Loucy (cell line): ENCODE measurements around the gene COL5A1.

ENCODE experiments used
- H2AFZ ChIP-seq: fragments of 200-600 bp; sonication (generic); 2 replicates; pipeline ENCODE4 v1.6.0; 2016; ENCODE audit warnings: antibody characterized with exemption, mild to moderate bottlenecking, low read length, moderate library complexity
- H3F3A ChIP-seq: fragments of 200-600 bp; 2 replicates; pipeline ENCODE4 v1.6.0; 2016; ENCODE audit warnings: antibody characterized with exemption, low read depth, mild to moderate bottlenecking
- H3K27me3 ChIP-seq: fragments of 200-600 bp; sonication (generic); 2 replicates; pipeline ENCODE4 v1.6.1; 2014; ENCODE audit warnings: low read length, mild to moderate bottlenecking; ENCODE audit not compliant: insufficient read depth, poor library complexity, severe bottlenecking
- H3K36me3 ChIP-seq: fragments of 200-600 bp; sonication (generic); 2 replicates; pipeline ENCODE4 v1.6.1; 2016; ENCODE audit warnings: low read length; ENCODE audit not compliant: insufficient read depth
- H3K4me1 ChIP-seq: fragments of 200-600 bp; sonication (generic); 2 replicates; pipeline ENCODE4 v1.5.1; 2014; ENCODE audit warnings: low read length, mild to moderate bottlenecking; ENCODE audit not compliant: insufficient read depth, poor library complexity, severe bottlenecking
- H3K4me2 ChIP-seq: fragments of 200-600 bp; sonication (generic); 2 replicates; pipeline ENCODE4 v1.6.0; 2014; ENCODE audit warnings: antibody characterized with exemption, low read length, low read depth, mild to moderate bottlenecking; ENCODE audit not compliant: poor library complexity, severe bottlenecking
- H3K4me3 ChIP-seq: fragments of 200-600 bp; sonication (generic); 2 replicates; pipeline ENCODE4 v1.5.1; 2014; ENCODE audit warnings: low read length, mild to moderate bottlenecking, mixed read lengths; ENCODE audit not compliant: poor library complexity, severe bottlenecking
- H3K79me2 ChIP-seq: fragments of 200-600 bp; sonication (generic); 2 replicates; pipeline ENCODE4 v1.6.1; 2014; ENCODE audit warnings: low read length; ENCODE audit not compliant: insufficient read depth
- H3K9ac ChIP-seq: fragments of 200-600 bp; sonication (generic); 2 replicates; pipeline ENCODE4 v1.6.0; 2014; ENCODE audit warnings: mild to moderate bottlenecking, low read depth, low read length, moderate library complexity; ENCODE audit not compliant: poor library complexity, severe bottlenecking
- H3K9me2 ChIP-seq: fragments of 200-600 bp; sonication (generic); replicated peaks from 2 replicates; pipeline ENCODE4 v1.6.1; 2016; ENCODE audit warnings: low read depth, low read length, mixed read lengths
- H3K9me3 ChIP-seq: fragments of 200-600 bp; sonication (generic); 2 replicates; pipeline ENCODE4 v1.6.1; 2014; ENCODE audit warnings: mild to moderate bottlenecking, antibody characterized with exemption, low read length, low read depth; ENCODE audit not compliant: insufficient read depth
- H4K20me1 ChIP-seq: fragments of 200-600 bp; sonication (generic); 2 replicates; pipeline ENCODE4 v1.6.0; 2014; ENCODE audit warnings: antibody characterized with exemption, low read length, mild to moderate bottlenecking; ENCODE audit not compliant: insufficient read depth, poor library complexity, severe bottlenecking
- EZH2phosphoT487 ChIP-seq: fragments of 200-600 bp; IDR thresholded peaks from 2 replicates; pipeline ENCODE4 v1.6.1; 2018; ENCODE audit warnings: antibody characterized with exemption, mild to moderate bottlenecking, moderate library complexity, borderline replicate concordance
- TF ChIP-seq, protein P1 (sequence below): fragments of 200-600 bp; sonication (generic); conservative IDR thresholded peaks from 2 replicates; pipeline ENCODE4 v1.5.1; 2014; ENCODE audit warnings: mild to moderate bottlenecking, antibody characterized with exemption, low read length

COL5A1 gene

DNA sequence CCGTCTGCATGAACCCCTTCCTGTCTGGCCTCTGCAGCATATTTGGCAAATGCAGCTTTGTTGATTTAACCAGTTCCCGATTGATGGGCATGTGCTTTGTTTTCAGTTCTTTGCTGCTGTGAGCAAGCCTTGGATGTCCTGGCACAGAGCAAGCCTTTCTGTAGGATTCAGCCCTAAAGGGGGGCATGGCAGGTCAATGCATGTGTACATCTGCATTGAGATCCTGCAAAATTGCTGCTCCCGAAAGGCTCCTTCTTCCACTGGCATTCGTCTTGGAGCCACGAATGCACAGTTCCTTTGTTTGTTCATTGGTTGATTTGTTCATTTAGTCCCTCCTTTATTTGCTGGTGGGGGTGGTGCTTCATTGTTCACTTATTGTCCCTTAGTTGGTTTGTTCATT is 34.8 kb downstream of the COL5A1 start:
- no peaks in the 10 kb centered on the region for H3K79me2 ChIP-seq
- H3K9ac ChIP-seq = no peak overlapping the region
- H4K20me1 ChIP-seq = no peaks in the 10 kb centered on the region
- no peaks in the 10 kb centered on the region for H3K36me3 ChIP-seq
- no peaks in the 10 kb centered on the region for H3K4me1 ChIP-seq
- H3K27me3 ChIP-seq = no peaks in the 10 kb centered on the region
- no peaks in the 10 kb centered on the region for H3K9me3 ChIP-seq
- no peak overlapping the region for H3K4me3 ChIP-seq
- H3K9me2 ChIP-seq = no peaks in the 10 kb centered on the region
- no peak overlapping the region for H3K4me2 ChIP-seq
- no peak for TF ChIP-seq EZH2phosphoT487
- TF ChIP-seq, protein P1, sequence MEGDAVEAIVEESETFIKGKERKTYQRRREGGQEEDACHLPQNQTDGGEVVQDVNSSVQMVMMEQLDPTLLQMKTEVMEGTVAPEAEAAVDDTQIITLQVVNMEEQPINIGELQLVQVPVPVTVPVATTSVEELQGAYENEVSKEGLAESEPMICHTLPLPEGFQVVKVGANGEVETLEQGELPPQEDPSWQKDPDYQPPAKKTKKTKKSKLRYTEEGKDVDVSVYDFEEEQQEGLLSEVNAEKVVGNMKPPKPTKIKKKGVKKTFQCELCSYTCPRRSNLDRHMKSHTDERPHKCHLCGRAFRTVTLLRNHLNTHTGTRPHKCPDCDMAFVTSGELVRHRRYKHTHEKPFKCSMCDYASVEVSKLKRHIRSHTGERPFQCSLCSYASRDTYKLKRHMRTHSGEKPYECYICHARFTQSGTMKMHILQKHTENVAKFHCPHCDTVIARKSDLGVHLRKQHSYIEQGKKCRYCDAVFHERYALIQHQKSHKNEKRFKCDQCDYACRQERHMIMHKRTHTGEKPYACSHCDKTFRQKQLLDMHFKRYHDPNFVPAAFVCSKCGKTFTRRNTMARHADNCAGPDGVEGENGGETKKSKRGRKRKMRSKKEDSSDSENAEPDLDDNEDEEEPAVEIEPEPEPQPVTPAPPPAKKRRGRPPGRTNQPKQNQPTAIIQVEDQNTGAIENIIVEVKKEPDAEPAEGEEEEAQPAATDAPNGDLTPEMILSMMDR = no peak
- H2AFZ ChIP-seq = no peak overlapping the region
- H3F3A ChIP-seq = no peaks in the 10 kb centered on the region

DNA sequence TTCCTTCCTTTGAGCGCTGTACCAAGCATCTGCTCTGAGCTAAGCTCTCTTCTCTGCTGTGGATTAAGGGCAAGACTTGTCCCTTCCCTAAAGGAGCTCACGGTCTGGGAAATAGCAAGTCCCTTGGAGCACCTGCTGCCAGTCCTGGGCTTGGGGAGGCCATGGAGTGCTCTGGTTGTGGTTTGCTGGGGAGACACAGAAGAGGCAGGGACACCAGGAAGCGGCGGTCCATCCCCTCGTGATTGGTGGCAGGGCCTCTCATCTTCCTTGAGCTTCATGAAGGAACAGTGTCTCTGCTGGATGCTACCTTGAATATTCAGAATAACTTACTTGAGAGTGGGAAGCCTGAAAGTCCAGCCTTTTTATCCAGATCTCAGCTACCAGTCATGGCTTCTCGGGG is 35.3 kb downstream of the COL5A1 start:
- Histone ChIP-seq H3K4me1 (no peaks in the 10 kb centered on the region), H3K36me3 (no peaks in the 10 kb centered on the region), H2AFZ (no peak overlapping the region), H3K9ac (no peak overlapping the region), H3K4me3 (no peak overlapping the region), H4K20me1 (no peaks in the 10 kb centered on the region), H3F3A (no peaks in the 10 kb centered on the region), H3K9me2 (no peaks in the 10 kb centered on the region), H3K9me3 (no peaks in the 10 kb centered on the region), H3K79me2 (no peaks in the 10 kb centered on the region), H3K4me2 (no peak overlapping the region), H3K27me3 (no peaks in the 10 kb centered on the region)
- TF ChIP-seq, protein P1 = no peak
- no peak for TF ChIP-seq EZH2phosphoT487

DNA sequence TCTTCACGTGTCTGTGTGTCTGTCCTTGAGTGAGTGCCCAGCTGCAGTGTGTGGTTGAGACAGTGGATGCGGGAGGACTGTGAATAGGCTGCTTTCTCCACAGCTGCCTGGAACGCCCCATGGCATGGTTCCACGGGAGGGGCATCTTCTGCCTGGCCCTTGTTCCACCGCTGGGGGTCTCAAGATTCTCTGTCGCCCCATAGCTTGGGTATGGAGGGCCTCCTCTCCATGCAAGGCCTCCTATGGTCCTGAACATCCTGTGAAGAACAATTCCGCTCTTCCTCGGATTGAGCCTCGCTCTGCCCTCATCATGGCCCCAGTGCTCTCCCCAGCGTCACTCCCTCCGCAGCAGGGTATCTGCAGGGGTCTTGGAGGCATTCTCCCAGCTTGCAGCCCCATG is 36.1 kb downstream of the COL5A1 start:
- no peak for TF ChIP-seq EZH2phosphoT487
- TF ChIP-seq, protein P1 = no peak
- no peak overlapping the region for H3K4me2 ChIP-seq
- H3K4me1 ChIP-seq = no peaks in the 10 kb centered on the region

More for the DNA sequence above, 36.1 kb downstream of the COL5A1 start:
- H3F3A ChIP-seq = no peaks in the 10 kb centered on the region
- no peaks in the 10 kb centered on the region for H3K9me2 ChIP-seq
- no peaks in the 10 kb centered on the region for H3K27me3 ChIP-seq
- H2AFZ ChIP-seq = no peak overlapping the region
- no peaks in the 10 kb centered on the region for H3K79me2 ChIP-seq
- H3K9ac ChIP-seq = no peak overlapping the region
- no peak overlapping the region for H3K4me3 ChIP-seq
- no peaks in the 10 kb centered on the region for H3K36me3 ChIP-seq
- no peaks in the 10 kb centered on the region for H3K9me3 ChIP-seq
- no peaks in the 10 kb centered on the region for H4K20me1 ChIP-seq
